Adrenal gland (tissue), 5 donors: ENCODE data around the gene BAG1.

ENCODE experiments used
- POLR2A ChIP-seq, 2 donors: fragments of 450-650 bp; IDR thresholded peaks; one replicate each; pipeline ENCODE4 v1.6.1; 2017; ENCODE audit warnings: antibody characterized with exemption in 2 of 2, mild to moderate bottlenecking in 2 of 2, moderate library complexity in 1 of 2
- TF ChIP-seq, protein P1 (sequence below), 6 experiments: fragments of 450-650 bp in 4 of 6; fragments of 200-600 bp in 2 of 6; sonication (generic) in 1 of 6; IDR thresholded peaks; 1 replicate in 5 of 6; 2 replicates in 1 of 6; pipeline versions ENCODE4 v1.5.1 to v1.8.0; 2016 to 2021; ENCODE audit warnings: antibody characterized with exemption in 6 of 6, mild to moderate bottlenecking in 2 of 6, moderate library complexity in 1 of 6
- donor health status: DM: no; HTN: no; CAD: no.

DNA sequence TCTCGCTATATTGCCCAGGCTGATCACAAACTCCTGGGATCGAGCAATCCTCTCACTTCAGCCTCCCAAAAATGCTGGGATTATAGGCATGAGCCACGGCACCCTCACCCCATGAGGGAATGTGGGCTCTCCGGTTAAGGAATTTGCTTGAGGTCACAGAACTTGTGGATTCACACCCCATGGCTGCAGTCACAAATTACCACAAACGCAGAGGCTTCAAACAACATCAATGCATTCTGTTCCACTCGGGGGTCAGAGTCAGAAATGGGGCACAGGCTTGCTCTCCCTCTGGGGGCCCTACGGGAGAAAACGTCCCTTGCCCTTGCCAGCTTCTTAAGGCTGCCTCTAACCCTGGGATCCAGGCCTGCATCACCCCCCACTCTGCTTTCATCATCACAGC is 36.8 kb downstream of the BAG1 start:
- TF ChIP-seq, protein P1, sequence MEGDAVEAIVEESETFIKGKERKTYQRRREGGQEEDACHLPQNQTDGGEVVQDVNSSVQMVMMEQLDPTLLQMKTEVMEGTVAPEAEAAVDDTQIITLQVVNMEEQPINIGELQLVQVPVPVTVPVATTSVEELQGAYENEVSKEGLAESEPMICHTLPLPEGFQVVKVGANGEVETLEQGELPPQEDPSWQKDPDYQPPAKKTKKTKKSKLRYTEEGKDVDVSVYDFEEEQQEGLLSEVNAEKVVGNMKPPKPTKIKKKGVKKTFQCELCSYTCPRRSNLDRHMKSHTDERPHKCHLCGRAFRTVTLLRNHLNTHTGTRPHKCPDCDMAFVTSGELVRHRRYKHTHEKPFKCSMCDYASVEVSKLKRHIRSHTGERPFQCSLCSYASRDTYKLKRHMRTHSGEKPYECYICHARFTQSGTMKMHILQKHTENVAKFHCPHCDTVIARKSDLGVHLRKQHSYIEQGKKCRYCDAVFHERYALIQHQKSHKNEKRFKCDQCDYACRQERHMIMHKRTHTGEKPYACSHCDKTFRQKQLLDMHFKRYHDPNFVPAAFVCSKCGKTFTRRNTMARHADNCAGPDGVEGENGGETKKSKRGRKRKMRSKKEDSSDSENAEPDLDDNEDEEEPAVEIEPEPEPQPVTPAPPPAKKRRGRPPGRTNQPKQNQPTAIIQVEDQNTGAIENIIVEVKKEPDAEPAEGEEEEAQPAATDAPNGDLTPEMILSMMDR (IDR thresholded peaks at IDR 0.05): no peak
- no peak for TF ChIP-seq POLR2A (IDR thresholded peaks at IDR 0.05)
